Stimulated activated CD4-positive, alpha-beta T cell treated with anti-CD3 and anti-CD28 coated beads, Interleukin-4, amount 100 ng/mL, for 4 hours (primary cell): Measurements from ENCODE around the gene SAMD5.

ENCODE experiments used
- DNase-seq, 2 experiments: peaks; one replicate each; pipeline ENCODE4 v3.0.0-alpha.2; 2020

Gene SAMD5

GRCh38 chr6:147508042-147508865 is at the start of gene SAMD5:
Gene SAMD5, plus strand, starts transcription at chr6:147508690. Its CDS starts 239 bp downstream, at chr6:147508929.
- peak in 1 of 2 experiments; percentile 6 for DNase-seq

- no peak for DNase-seq
Observed at GRCh38 chr6:147459780-147460179, 48.7 kb upstream of the SAMD5 start.

- DNase-seq: no peak
Observed at GRCh38 chr6:147463651-147464050, 44.8 kb upstream of the SAMD5 start.

GRCh38 chr6:147467428-147467827 is 41.1 kb upstream of the SAMD5 start:
- no peak for DNase-seq

GRCh38 chr6:147467886-147468285 is 40.6 kb upstream of the SAMD5 start:
- no peak for DNase-seq

- no peak for DNase-seq
Observed at GRCh38 chr6:147468634-147469033, 39.9 kb upstream of the SAMD5 start.

GRCh38 chr6:147479857-147480256 is 28.6 kb upstream of the SAMD5 start:
- DNase-seq: no peak

- no peak for DNase-seq
Observed at GRCh38 chr6:147486683-147487082, 21.8 kb upstream of the SAMD5 start.

- DNase-seq: no peak
Observed at GRCh38 chr6:147497472-147497871, 11.0 kb upstream of the SAMD5 start.

GRCh38 chr6:147503587-147503986 is 4.9 kb upstream of the SAMD5 start:
- DNase-seq: no peak

- no peak for DNase-seq
Observed at GRCh38 chr6:147504848-147505247, 3.6 kb upstream of the SAMD5 start.

- DNase-seq: peak in 1 of 2 experiments; percentile 44
Observed at GRCh38 chr6:147506704-147507114, 1.8 kb upstream of the SAMD5 start.

- no peak for DNase-seq
Observed at GRCh38 chr6:147507162-147508041, 1.1 kb upstream of the SAMD5 start.

GRCh38 chr6:147508866-147509608 is 547 bp downstream of the SAMD5 start:
- DNase-seq: no peak

- no peak for DNase-seq
Observed at GRCh38 chr6:147509891-147510290, 1.4 kb downstream of the SAMD5 start.

- DNase-seq: no peak
Observed at GRCh38 chr6:147510929-147511590, 2.6 kb downstream of the SAMD5 start.

GRCh38 chr6:147514831-147515230 is 6.3 kb downstream of the SAMD5 start:
- DNase-seq: no peak

GRCh38 chr6:147515327-147515726 is 6.8 kb downstream of the SAMD5 start:
- DNase-seq: no peak

- DNase-seq: no peak
Observed at GRCh38 chr6:147522597-147522996, 14.1 kb downstream of the SAMD5 start.

- no peak for DNase-seq
Observed at GRCh38 chr6:147525519-147526209, 17.2 kb downstream of the SAMD5 start.

GRCh38 chr6:147527197-147527596 is 18.7 kb downstream of the SAMD5 start:
- DNase-seq: no peak
